Mucosa of descending colon (tissue), 3 donors: ENCODE measurements around the gene MYO16. TPM values are rescaled to one million over a fixed set of nuclear protein-coding genes. Genes with fewer than 3 reads are reported as not detected.

Experiments
- ATAC-seq: fragments of 200-7000 bp; cut with Tn5 transposase; one replicate; pipeline ENCODE4 v1.9.1; 2020; ENCODE audit warnings: mild to moderate bottlenecking, moderate library complexity
- DNase-seq, 3 donors: peaks; one replicate each; pipeline ENCODE4 v3.0.0-alpha.2; 2020
- H3K36me3 ChIP-seq: fragments of 200-600 bp; one replicate; pipeline ENCODE4 v1.8.0; 2021; ENCODE audit warnings: low read depth, mild to moderate bottlenecking
- H3K4me1 ChIP-seq: fragments of 200-600 bp; one replicate; pipeline ENCODE4 v1.8.0; 2021; ENCODE audit warnings: low read depth, mild to moderate bottlenecking
- H3K4me3 ChIP-seq: fragments of 200-600 bp; one replicate; pipeline ENCODE4 v1.8.0; 2021; ENCODE audit warnings: mild to moderate bottlenecking
- H3K9me3 ChIP-seq: fragments of 200-600 bp; one replicate; pipeline ENCODE4 v1.8.0; 2021; ENCODE audit warnings: mild to moderate bottlenecking
- intact Hi-C, 2 donors: fragments of 100-400 bp; cut with DNase I in 1 of 2; cut with micrococcal nuclease in 1 of 2; formaldehyde crosslinking; loops; one replicate each; pipeline versions ENCODE4 v1.11.0 to v1.11.1; 2022; cut with DNase I, micrococcal nuclease
- total RNA-seq, 3 donors: library from RNA; stranded (reverse); fragmentation: NEBNext Ultra II Directional in 2 of 3; extraction: Animal tissue kit (Norgen Biotek cat#: 25700) in 2 of 3; gene quantifications; one replicate each; pipeline versions ENCODE4 v1.2.1 to v1.2.4, GENCODE V29; 2021 to 2023
- TF ChIP-seq, protein P1 (sequence below): fragments of 200-600 bp; IDR thresholded peaks from one replicate; pipeline ENCODE4 v1.8.0; 2022; ENCODE audit warnings: antibody characterized with exemption, mild to moderate bottlenecking
- donor health status: DM: no; HTN: no; CAD: no; lungs with moderate emphysema.
- donor health status: DM: no; HTN: no; CAD: no.
- donor health status: DM: no; HTN: yes; CAD: no.

MYO16 gene
- total RNA-seq, 3 donors from 2014 or later = 0.06 TPM; not detected in 2

DNA sequence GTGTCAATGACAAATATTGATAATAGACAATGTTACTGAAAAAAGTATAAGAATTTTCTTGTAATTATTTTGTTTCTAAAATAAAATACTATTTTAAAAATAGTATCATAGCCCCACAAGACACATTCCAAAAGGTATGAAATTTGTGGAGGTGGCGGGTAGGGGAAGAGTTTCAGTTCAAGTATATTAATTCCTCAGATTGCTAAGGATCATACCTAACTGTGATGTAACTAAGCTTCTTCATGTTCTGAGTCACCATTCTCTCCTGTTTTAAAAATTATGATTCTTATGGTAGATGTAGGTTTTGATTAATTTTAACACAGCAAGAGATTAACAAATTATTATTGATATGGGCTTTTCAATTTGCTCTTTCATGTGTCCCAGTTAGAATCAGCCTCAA is 61.3 kb downstream of the MYO16 start:
- no peak for ATAC-seq
- H3K4me3 ChIP-seq = no peak overlapping the region
- intact Hi-C loops = no loop called here

DNA sequence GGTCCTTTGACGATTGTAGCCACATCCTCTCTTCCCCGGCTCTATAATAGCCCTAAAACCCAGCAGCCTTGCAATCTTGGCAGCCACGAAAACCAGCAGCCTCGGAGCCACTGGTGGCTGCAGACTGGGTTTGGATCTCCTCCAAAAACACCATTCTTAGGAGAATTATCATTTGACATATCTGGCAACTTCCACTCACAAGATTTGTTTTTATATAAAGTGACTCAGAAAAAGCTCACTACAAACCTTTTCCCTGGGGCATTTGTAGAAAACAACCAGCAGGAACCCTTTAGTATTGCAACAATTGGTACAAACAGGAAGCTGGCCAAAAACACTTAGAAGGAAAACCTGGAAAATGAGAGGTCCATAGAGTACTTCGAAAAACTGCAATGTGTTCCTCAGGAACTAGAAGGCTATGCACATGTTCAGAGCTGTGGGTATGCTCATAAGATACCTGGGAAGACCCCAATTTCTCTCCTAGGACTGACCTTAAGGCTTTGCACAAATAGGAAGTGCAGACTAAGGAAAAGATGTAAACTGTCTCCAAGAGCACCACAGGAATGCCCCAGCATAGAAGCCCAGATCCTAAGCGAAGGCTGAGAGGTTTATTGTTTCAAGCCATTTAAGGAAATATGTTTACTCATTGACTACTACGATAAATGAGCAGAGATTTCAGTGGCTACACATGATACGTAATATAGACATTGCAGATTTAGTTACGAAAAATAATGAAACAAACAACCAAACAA is 71.2 kb downstream of the MYO16 start:
- TF ChIP-seq, protein P1, sequence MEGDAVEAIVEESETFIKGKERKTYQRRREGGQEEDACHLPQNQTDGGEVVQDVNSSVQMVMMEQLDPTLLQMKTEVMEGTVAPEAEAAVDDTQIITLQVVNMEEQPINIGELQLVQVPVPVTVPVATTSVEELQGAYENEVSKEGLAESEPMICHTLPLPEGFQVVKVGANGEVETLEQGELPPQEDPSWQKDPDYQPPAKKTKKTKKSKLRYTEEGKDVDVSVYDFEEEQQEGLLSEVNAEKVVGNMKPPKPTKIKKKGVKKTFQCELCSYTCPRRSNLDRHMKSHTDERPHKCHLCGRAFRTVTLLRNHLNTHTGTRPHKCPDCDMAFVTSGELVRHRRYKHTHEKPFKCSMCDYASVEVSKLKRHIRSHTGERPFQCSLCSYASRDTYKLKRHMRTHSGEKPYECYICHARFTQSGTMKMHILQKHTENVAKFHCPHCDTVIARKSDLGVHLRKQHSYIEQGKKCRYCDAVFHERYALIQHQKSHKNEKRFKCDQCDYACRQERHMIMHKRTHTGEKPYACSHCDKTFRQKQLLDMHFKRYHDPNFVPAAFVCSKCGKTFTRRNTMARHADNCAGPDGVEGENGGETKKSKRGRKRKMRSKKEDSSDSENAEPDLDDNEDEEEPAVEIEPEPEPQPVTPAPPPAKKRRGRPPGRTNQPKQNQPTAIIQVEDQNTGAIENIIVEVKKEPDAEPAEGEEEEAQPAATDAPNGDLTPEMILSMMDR = no peak
- peaks cover 5% of the 10 kb centered on the region for H3K9me3 ChIP-seq
- ATAC-seq = no peak

More for the DNA sequence above, 61.3 kb downstream of the MYO16 start:
- TF ChIP-seq, protein P1 = no peak
- Histone ChIP-seq H3K4me1 (no peaks in the 10 kb centered on the region), H3K9me3 (no peaks in the 10 kb centered on the region), H3K36me3 (no peaks in the 10 kb centered on the region)
- DNase-seq = no peak

DNA sequence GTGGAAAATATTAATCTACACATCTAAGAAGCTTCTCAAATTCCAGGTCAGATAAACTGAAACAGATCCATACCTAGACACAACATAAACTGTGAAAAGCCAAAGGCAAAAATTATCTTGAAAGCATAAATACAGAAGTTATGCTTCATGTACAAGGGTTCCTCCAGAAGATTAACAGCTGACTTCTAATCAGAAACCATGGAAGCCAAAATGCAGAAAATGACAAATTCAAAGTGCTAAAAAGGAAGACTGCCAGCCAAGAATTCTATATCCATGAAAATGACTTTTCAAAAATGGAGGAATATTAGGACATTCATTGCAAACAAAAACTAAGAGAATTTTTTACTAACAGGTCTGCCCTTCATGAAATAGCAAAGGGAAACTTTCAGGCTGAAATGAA is 72.8 kb downstream of the MYO16 start:
- Histone ChIP-seq H3K4me3 (no peak overlapping the region), H3K4me1 (no peaks in the 10 kb centered on the region), H3K36me3 (no peaks in the 10 kb centered on the region), H3K9me3 (peaks cover 5% of the 10 kb centered on the region)
- no peak for ATAC-seq
- intact Hi-C loops = no loop called here
- TF ChIP-seq, protein P1 = no peak
- no peak for DNase-seq

More for the DNA sequence above, 71.2 kb downstream of the MYO16 start:
- no peak for DNase-seq
- intact Hi-C loops = no loop called here
- no peaks in the 10 kb centered on the region for H3K36me3 ChIP-seq
- no peaks in the 10 kb centered on the region for H3K4me1 ChIP-seq
- H3K4me3 ChIP-seq = no peak overlapping the region

DNA sequence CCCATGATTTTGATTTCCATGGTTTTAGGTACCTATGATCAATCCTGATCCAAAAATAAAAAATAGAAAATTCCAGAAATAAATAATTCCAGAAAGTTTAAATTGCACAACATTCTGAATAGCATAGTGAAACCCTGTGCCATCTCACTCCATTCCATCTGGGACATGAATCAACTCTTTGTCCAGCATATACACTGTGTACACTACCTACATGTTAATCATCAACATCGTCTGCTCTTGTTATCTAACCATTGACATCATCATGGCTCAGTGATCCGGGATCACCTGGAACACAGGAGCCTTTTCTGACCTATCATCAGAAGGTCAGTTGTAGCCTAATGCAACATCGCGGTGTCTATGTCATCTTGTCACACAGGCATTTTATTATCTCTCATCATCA is 75.6 kb downstream of the MYO16 start:
- DNase-seq (no peak), ATAC-seq (peak; percentile 76)
- Histone ChIP-seq H3K9me3 (peaks cover 5% of the 10 kb centered on the region), H3K4me3 (no peak overlapping the region), H3K4me1 (no peaks in the 10 kb centered on the region), H3K36me3 (no peaks in the 10 kb centered on the region)
- intact Hi-C loops = no loop called here
- TF ChIP-seq, protein P1 = no peak

DNA sequence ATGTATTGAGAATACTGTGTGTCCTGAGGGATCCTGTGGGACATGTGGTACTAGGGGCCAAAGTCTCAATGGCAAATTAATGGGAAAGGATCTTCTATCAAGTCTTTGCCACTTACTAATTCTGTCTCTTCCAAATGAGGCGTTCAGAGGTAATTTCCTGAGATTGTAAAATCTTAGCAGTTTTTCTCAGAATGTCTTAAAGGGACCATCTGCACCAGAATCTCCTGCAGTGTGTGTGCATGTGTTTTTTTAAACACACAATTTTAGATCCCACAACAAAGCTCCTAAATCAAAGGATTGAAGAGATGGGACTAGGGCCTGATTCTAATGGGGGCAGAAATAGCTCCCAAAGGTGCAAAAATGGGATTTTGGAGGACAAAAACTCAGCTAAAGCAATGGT is 78.2 kb downstream of the MYO16 start:
- no peaks in the 10 kb centered on the region for H3K4me1 ChIP-seq
- H3K36me3 ChIP-seq = no peaks in the 10 kb centered on the region
- H3K4me3 ChIP-seq = no peak overlapping the region
- DNase-seq (no peak), ATAC-seq (no peak)
- intact Hi-C loops = no loop called here
- TF ChIP-seq, protein P1 = no peak
- H3K9me3 ChIP-seq = no peaks in the 10 kb centered on the region
